ENCODE results near the gene KCNMA1.
A peak's percentile ranks its signal among the peaks of the same experiment; 100 is the strongest.

KCNMA1 gene

DNA sequence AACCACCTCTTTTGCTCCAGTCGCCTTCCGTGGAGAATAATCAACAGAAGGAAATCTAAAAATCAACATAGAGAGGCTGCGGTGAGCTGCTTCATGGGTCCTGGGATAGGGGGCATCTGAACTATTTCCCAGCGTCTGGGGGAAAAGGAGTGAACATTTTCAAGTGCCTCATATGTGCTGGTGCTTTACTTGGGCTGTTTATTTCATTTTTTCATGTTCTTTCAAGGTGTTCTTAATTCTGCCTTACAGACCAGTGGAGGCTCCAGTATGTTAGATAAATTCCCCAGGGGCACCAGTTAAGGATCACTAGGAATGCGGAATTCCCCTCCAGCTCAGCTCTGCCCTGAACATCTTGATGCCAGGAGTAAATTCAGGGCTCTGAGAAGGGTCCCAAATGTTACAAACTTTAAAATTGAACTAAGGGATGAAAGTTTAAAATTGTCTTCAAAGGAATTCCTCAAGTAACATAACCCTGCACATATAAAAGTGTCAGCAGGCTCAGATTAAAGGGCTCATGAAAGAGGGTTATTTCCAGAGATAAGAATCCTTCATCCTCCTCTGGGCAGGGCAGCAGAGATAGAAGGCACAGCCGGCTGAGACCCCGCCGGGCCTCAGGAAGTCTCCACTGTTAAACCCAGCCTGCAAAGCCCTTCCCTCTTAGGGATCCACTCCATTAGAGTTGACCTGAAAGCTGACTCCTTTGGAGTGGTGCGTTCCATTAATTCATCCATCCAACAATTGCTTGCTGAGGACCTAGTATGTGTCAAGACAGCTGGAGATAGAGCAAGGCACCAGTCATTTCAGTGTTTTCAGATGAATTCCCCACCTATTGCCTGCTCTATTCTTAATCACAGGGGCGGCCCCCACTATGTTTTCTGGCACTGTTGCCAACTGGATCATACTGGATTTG is 345.8 kb downstream of the KCNMA1 start:
- DNase-seq = peak; percentile 79

DNA sequence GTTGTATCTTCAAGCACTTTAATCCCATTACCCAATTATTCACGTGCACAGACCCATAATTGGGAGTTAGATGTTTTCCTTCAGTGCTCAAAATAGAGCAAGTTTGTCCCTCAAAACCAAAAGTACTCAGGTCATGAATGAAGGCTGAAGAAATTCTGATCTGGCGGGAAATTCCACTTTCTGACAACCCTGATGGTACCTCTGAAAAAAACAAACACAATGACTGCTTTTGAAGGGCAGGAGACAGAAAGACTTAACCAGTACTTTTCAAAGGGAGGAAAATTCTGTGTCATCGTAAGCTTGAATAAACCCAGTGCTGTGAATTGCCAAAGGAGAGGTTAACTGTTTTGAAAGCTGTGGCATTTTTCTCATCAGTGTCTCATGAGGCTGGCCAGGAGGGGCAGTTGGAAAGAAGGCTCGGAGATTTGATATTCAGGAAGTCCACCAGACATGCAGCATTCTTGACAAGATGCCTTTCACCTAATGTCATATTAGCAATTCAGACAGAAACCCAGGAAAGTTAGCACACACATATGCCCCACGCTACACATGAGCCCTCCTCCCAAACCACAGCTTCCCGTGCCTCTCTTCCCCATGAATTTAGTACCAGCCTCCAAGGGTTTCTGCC is 347.0 kb downstream of the KCNMA1 start:
- DNase-seq = peak; percentile 99

DNA sequence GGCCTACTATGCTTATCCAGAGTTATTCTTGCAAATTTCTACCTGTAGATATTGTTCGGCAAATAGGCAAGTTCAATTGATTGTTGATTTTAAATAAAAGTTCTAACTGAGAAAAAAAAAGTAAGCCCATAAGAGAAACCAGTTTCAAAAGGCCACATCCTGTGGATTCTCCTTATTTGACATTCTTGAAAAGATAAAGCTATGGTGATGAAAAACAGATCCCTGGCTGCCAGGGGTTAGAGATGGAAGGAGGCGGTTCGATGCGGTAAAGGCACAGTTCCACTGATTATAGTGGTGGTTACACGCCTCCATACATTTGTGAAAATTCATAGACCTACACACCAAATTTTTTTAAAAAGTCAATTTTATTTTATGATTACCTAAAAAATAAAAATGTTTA is 347.8 kb downstream of the KCNMA1 start:
- peak; percentile 67 for DNase-seq

DNA sequence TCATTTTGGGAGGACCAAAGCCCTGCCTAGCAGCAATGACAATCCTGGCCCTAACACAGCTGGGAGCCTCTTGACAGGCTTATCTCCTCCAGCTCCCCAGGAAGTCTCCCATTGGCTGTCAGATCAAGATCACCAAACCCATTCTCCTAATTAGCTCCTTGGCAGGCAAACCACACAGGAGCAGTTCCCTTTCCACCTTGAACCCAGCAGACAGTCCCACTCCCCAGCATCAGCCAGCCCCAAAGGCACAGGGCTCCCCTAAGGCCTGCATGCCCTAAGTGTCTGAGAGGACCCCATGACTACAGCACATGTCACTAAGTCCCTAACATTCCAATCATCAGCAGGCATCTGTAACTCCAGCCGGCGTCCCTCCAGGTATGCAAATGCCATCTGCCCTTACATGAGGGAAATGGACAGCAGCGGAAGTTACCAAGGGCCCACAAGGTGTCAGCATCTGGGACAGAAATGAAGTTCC is 348.5 kb downstream of the KCNMA1 start:
- no peak for DNase-seq

DNA sequence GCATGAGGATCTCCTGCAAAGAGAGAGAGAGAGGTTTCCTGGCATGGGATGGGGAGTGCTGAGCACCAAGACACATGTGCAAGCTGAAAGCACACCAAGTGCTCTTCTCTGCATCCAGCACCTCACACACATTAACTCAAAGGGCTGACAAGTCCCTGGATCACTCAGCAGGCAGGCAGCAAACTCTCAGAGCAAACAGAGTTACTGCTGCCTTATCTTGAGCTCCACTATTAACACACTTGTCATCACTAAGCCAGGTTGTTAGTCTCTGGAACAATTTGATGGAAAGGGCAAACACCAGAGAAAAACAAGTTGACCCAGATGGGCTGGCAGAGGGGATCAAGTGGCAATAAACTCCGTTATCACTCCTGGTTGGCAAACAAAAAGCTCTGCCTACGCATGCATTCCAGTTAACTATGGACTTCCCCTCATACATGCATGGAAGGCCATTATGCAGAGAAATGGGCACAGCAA is 349.9 kb downstream of the KCNMA1 start:
- no peak for DNase-seq

DNA sequence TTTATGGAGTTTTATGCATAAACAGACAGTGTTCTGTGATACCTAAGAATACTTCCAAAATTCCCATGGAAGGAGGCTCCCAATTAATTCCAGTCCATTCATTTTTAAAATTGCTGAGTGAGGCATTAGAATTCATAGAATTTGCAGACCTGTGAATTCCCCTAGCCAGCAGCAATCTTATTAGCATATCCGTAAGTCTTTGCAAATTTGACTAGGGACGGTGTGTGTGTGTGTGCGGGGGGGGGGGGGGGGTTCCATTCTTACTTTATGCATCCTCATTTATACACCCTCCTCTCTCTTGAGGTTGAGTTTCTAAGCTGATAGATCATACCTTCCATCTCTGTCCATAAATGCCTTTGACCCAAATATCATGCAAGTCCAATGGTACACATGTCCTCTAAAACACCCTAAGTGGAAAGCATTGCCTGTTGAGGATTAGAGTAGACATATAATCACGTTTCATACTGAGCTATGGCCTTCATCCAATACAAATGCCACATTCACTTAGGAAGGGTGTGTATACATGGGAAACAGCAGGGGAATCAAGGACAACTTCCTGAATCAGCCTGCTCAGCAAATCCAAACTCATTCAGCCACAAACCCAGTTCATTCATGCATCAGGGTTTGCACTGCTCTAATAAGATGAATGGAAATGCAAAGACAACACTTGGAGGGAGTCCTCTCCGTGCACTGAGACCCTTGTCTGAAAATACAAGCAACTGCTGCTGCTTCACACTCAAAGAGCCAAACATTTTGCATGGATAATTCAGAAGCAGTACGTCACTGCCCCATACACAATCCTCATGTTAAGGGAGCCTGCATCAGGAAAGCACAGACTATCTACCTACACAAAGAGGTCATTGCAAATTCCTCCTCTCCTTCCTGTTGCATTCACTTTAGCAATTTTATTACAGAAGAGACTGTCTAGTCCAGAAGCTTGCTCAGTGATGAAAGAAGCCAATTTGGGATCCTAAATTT is 350.8 kb downstream of the KCNMA1 start:
- peak; percentile 66 for DNase-seq

DNA sequence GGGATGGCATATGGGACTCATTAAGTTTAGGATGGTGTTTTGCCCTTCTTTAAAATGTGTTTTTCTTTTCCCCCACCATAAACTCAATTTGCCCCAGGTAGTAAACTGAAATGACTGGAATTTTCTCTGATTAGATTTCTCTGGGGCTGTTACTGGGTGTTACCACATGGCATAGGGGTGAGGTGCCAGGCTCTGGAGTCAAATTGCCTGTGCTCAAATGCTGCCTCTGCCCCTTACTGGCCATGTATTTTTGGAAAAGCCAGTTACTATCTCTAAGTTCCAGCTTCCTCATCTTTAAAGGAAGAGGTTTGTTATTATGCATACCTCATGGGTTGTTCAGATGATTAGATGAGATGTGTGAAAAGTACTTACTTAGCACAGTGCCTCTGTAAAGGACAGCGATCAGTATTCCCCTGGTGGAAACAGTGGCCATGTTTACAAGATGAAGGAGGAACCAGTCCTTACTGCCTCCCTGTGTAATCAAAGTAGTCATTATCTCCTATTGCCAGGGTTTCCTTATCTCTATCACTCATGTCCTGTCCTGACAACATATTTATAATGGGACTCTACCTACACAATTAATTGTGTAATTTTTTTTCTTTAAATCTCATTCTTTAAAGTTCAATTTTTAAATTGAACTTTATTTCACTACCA is 352.0 kb downstream of the KCNMA1 start:
- DNase-seq = no peak

DNA sequence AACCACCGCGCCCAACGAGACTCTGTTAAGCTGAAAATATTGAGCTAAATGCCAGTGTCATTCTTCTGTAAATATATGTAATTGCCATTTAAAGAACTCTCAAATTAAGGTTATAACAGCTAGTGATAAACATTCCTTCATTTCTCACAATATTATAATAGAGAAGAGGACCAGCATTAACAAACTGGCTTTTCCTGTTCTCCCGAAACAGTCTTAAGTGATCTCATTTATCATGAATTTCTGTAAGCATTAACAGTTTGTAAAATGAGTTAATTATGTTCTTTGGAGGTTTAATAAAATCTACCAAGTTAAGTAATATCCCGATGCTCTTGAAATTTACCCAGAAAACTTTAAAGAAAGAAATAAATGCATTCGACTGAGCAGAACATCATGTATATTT is 352.8 kb downstream of the KCNMA1 start:
- no peak for DNase-seq

DNA sequence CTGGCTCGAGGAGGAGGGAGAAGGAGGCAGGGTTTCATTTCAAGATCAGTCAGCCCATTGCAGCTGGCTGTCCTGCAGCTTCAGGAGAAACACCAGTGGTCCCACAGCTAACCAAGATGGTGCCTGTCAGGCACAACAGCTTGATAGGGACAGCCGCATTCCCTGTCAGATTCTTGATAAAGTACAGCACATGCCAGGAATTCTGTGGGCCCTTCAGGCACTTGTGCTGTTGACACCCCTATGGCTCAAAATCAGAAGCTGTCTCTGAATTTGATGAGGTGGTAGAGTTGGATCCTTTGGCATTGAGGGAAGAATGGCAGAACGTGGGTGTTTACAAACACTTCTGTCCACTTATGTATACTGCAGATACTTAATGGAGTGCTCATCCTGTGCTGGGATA is 354.3 kb downstream of the KCNMA1 start:
- DNase-seq = no peak

DNA sequence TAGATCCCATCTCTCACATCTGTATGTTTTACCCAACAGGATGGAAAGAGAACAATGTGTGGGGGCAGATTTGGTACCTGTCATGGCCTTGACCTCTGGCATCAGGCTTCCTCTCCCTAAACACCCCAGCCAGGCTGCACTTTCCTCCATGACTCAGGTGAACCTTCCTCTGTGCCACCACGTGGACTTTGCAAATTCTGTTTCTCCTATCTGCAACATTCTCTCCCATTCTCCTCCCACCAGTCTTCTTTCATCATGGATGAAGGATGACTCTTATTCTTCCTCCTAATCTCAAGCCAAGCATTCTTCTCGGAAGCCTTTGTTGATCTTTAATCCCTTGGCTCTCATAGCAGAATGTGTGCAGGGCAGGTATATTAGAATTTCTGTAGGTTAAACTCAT is 355.4 kb downstream of the KCNMA1 start:
- no peak for DNase-seq

DNA sequence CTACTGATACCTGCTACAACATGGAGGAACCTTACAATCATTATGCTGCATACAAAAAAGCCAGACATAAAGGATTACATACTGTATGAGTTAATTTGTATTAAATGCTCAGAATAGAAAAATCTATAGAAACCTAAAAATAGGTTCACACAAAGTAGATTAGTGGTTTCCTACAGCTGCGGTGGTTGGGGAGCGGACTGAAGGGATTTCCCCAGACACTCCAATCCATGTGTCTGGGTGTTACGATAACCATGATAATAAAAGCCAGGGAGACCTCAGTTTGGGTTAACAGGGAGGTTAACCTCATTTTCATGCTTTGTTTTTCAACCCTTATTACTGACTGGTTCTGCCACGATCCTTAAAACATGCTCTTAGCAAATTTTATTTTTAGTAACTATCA is 355.9 kb downstream of the KCNMA1 start:
- peak; percentile 28 for DNase-seq

DNA sequence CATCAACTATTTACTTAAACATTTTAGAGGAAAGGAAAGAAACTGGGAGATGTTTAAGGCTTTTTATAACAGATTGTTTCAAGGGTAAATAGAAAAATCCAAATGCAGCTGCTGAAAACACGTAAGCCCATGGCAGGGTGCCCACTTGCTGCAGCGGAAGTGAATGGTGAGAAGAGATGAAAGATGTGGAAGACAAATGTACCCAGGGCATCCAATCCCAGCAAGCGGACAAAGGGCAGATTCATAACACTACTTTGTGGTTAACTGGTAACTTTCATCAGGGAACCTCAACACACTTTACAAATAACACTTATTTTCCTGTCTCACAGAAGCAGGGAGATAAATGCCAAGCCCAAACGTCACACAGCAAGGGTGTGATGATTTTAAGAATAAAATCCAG is 358.4 kb downstream of the KCNMA1 start:
- DNase-seq = peak; percentile 52

DNA sequence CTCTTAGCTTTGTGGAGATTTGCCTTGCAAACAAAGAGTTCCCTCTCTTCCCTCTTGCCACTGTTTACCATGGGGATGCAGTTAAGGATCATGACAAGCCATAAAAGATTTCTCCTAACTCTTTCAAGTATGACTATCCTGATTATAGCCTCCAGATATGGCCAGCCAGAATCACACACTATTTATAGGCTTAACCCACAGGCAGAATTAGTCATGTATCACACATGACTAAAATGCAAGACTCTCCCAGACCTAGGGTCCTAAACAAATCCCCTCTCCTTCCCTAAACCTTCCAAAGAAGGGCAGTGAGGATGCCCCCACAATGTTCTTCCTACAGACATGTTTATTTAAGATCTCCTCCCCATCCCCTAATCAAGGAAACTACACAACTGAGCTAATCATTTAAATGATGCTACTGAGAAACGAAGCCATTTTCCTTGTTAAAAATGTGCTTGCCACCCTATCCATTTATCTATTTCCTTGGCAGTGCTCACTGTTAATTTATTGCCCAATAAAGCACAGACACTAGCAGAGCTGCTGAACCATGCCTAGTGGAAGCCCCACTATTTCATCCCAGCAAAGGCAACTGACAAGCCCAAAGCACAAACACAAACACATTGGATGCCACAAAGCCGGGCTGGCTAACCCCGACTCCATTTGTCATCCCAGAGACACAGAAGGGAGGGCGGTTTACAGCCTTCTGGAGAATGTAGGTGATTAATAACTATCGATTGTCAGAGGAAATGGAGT is 363.4 kb downstream of the KCNMA1 start:
- no peak for DNase-seq

DNA sequence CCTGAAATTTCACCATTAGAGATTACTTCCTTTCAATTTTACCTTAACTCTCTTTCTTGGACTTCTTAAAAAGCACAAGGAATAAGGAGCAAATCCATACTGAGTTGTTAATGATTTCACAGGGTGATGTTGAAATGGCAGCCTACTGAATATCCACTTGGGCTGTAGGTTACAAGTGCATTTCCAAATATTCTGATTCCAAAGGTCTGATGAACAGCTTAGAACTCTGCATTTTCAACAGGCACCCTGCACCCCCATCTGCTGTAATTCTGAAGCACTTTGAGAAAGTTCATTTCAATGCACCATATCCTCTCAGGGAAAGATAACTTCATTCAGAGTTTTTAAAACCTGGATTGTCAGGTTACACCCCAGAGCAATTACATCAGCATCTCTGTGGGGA is 368.4 kb downstream of the KCNMA1 start:
- no peak for DNase-seq

DNA sequence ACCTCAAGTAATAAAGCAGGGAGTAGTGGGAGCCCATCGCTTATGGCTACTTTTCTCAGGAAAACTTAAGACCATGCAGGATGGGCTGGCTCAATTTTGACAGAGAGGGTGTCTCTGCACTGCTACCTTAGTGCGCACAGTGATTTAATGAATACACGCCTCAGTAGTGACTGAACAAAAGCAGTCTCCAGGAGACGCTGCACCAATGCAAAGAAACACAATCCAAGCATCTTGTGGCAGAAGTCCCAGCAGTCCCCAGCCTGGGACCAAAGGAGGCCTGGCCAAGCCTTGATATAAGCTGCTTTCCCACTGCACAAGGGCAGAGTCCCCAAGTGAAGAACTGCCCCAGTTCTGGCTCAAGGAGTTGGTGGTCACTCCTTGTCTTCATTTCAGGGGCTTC is 368.9 kb downstream of the KCNMA1 start:
- no peak for DNase-seq

DNA sequence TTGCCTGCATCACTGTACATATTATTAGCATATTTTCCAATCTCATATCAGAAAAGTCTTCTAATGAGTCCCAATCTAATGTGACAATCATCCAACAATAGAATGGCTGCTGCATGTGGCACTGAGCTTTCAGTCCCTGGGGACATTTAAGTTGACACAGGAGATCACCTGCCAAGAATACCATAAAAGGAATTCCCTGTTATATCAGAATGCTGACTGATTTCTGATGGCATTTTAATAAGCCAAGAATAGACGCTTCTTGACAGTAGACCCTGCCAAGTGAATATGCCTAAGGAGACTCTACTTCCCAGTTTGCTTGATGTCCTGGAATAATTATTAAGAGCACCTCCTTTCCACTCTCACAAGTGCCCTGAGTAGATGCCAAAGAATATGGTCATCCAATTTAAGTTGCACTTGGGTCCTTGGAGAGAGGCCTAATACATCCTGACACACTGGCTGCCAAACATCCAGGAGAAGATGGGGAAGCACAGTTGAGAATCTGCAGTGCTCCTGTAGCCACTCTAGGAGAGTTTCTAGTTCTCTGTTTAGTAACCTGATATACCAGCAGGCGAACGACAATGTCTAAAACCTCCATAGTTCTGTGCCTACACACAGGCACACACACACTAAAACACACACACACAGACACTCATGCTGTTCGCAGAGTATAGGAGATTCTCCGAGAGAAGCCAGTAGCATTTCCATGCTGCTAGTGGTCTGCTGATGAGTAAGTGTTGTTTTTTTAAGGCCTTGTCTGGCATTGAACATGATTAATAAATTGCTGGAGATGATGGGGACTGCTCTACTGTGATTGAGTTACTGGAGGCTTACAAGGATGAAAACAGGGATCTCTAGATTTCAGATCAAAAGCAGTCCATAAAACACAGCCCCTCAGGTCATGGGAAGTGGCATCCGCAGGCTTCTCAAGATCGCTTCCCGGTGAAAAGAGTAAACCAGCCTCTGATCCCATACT is 369.6 kb downstream of the KCNMA1 start:
- DNase-seq = peak; percentile 69

DNA sequence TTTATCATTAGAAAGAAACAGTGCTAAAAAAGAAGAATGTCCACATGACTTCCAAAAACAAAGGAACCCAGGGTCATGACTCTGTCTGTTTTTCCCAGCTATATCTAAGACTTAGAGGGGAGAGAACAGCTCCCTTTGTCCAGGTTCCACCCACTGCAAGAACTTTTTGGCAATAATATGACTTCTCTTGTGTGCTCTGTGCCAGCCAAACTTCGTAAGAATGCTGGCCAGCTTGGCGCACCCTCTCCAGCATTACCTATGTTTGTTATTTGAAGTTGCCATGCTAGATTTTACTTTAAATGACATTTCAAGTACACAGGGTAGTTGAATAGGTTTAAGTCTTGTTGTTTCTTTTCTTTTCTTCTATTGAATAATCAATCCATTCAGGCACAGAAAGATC is 371.4 kb downstream of the KCNMA1 start:
- DNase-seq = no peak

DNA sequence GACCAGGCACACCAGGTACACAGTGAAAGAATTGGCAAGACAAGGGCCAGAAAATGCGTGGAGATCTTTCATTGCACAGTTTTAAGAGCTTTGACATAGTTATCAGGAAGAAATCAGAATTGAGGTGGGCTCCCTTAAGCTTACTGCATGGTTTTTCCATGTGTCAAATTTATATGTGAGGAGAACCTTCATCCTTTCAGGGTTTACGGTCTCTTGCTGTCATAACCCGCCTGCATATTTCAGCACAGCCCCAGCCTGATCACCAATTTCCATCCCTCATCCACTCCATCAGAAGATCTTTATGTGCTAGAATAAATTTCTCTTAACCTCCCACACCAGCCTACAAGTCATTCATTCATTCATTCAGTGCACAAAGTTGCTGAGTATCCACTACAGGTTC is 373.1 kb downstream of the KCNMA1 start:
- DNase-seq = no peak

DNA sequence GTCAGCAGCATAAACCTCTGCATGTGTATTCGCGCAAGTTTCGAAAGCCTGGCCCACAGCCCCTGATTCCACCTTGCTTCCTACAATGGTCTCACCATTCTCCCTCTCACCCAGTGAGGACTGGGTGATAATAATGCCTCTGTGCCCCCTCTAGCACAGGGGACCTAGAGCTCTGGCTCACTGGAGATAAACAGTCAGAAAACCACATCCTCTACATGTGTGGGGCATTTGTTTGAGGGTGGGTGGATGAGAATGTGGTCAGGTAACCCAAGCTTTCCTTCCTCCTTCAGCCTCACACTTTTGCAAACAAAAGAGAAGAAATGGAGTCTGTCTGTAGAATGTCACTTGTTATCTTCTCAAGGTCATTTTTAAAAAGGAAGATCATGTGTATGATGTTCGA is 373.5 kb downstream of the KCNMA1 start:
- DNase-seq = no peak

DNA sequence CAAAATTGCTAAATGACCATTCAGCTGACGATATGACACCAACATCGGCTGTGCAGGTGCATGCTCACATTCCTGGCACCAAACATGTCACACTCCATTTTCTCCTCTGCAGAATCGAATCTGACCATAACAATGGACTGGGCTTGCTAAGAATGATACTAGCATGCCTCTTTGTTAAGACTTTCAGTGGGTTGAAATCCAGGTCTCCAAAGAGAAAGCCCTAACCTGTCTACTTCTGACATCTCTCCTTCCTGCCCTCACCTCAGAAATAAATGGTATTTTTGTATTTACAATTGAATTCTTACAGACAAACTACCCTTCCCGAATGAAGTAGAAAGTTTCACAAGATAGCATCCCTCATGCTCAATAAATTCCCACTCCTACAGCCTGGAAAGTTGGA is 373.9 kb downstream of the KCNMA1 start:
- DNase-seq = no peak
